Transverse colon (tissue), 4 donors: ENCODE data around the gene PLIN5. TPM values are rescaled to one million over a fixed set of nuclear protein-coding genes. Genes with fewer than 3 reads are reported as not detected.
A peak's percentile ranks its signal among the peaks of the same experiment; 100 is the strongest.

ENCODE experiments used
- DNase-seq: peaks from one replicate; pipeline ENCODE4 v3.0.0-alpha.2; 2019
- H3K27ac ChIP-seq, 4 donors: fragments of 200-600 bp; sonication (generic); 2 replicates each; pipeline ENCODE4 v1.5.1; 2016 to 2018; ENCODE audit warnings: inconsistent platforms in 4 of 4
- H3K27me3 ChIP-seq: fragments of 200-600 bp; sonication (generic); 2 replicates; pipeline ENCODE4 v1.5.1; 2017; ENCODE audit warnings: inconsistent platforms
- H3K36me3 ChIP-seq, 4 donors: fragments of 200-600 bp; sonication (generic); 2 replicates each; pipeline ENCODE4 v1.5.1; 2017 to 2019; ENCODE audit warnings: inconsistent platforms in 4 of 4
- H3K4me1 ChIP-seq, 4 donors: fragments of 200-600 bp; sonication (generic); 2 replicates each; pipeline ENCODE4 v1.5.1; 2017 to 2020; ENCODE audit warnings: inconsistent platforms in 4 of 4
- H3K4me3 ChIP-seq, 4 donors: fragments of 200-600 bp; sonication (generic); 1 replicate in 1 of 4; 2 replicates in 3 of 4; pipeline versions ENCODE4 v1.5.1 to v1.6.1; 2017 to 2019; ENCODE audit warnings: inconsistent platforms in 4 of 4
- H3K9me3 ChIP-seq, 2 donors: fragments of 200-600 bp; sonication (generic); 2 replicates each; pipeline ENCODE4 v1.5.1; 2017 to 2019; ENCODE audit warnings: inconsistent platforms in 2 of 2
- CTCF ChIP-seq, 5 experiments: fragments of 200-600 bp in 3 of 5; fragments of 450-650 bp in 2 of 5; sonication (generic) in 3 of 5; IDR thresholded peaks; 1 replicate in 2 of 5; 2 replicates in 3 of 5; pipeline ENCODE4 v1.5.1; 2016 to 2017; ENCODE audit warnings: antibody characterized with exemption in 5 of 5, inconsistent platforms in 3 of 5, mild to moderate bottlenecking in 2 of 5, moderate library complexity in 1 of 5
- EP300 ChIP-seq: sonication (generic); formaldehyde crosslinking; IDR thresholded peaks from one replicate; pipeline ENCODE4 v1.6.1; 2017; ENCODE audit warnings: antibody characterized with exemption, low read depth
- POLR2A ChIP-seq: fragments of 450-650 bp; IDR thresholded peaks from one replicate; pipeline ENCODE4 v1.6.1; 2016; ENCODE audit warnings: antibody characterized with exemption, mild to moderate bottlenecking, moderate library complexity
- POLR2AphosphoS5 ChIP-seq, 3 donors: sonication (generic); formaldehyde crosslinking; IDR thresholded peaks; one replicate each; pipeline ENCODE4 v1.6.1; 2016; ENCODE audit warnings: antibody characterized with exemption in 3 of 3
- WGBS, 2 donors: methylation state at CpG; one replicate each; pipeline ENCODE4 v1.1.5; 2018; ENCODE audit warnings: low coverage in 1 of 2; 5-methylcytosine and 5-hydroxymethylcytosine counted together
- in situ Hi-C, 4 donors: fragments of 200-750 bp; cut with MboI; loops; one replicate each; pipeline versions ENCODE4 v1.15.0 to v1.15.1; 2017; ENCODE audit warnings: low sequenced_read_pairs in 3 of 4, low pct_ligation_motif_present in 1 of 4, low pct_unique_long_range_greater_than_20kb in 1 of 4
- intact Hi-C: fragments of 100-400 bp; cut with DNase I; formaldehyde crosslinking; loops from one replicate; pipeline ENCODE4 v1.15.1; 2023; ENCODE audit warnings: low total_unique reads
- total RNA-seq, 4 donors: library from RNA; depleted of rRNA; stranded (reverse); fragments of >200 nt; gene quantifications; one replicate each; pipeline ENCODE4 v1.1.0, GENCODE V29; 2016

Gene PLIN5
- total RNA-seq, 4 donors from 2014 or later = 2.7 to 6.7 (median 6.0) TPM; not detected in 1

- H3K27ac ChIP-seq = peak overlapping the region; percentile 67 to 94 (median 83)
- H3K4me1 ChIP-seq = peaks cover 0 to 7% (median 3%) of the 10 kb centered on the region in 4 donors
- no peaks in the 10 kb centered on the region for H3K36me3 ChIP-seq
- 45 to 70% methylated on average over 2 to 9 of the region's 9 CpGs for WGBS, 2 donors
- H3K4me3 ChIP-seq = no peak overlapping the region
- in situ Hi-C loops = no loop called here
- peak; percentile 50 for DNase-seq
- intact Hi-C loops = no loop called here
- H3K27me3 ChIP-seq = peaks cover 5% of the 10 kb centered on the region
- TF ChIP-seq POLR2A (no peak), POLR2AphosphoS5 (IDR thresholded peaks at IDR 0.05) (peak; percentile 19 to 67 (median 31))
- no peaks in the 10 kb centered on the region for H3K9me3 ChIP-seq
Observed at GRCh38 chr19:4519521-4520277, 15.3 kb downstream of the PLIN5 start.

GRCh38 chr19:4519172-4519496 is 15.9 kb downstream of the PLIN5 start:
- peaks cover 5% of the 10 kb centered on the region for H3K27me3 ChIP-seq
- peaks cover 0 to 7% (median 3%) of the 10 kb centered on the region in 4 donors for H3K4me1 ChIP-seq
- no peak overlapping the region for H3K4me3 ChIP-seq
- in situ Hi-C loops (no loop called here), intact Hi-C loops (no loop called here)
- H3K36me3 ChIP-seq = no peaks in the 10 kb centered on the region
- 72 to 80% methylated on average over 2 to 6 of the region's 6 CpGs for WGBS, 2 donors
- H3K27ac ChIP-seq = peak overlapping the region; percentile 67 to 94 (median 83)
- no peaks in the 10 kb centered on the region for H3K9me3 ChIP-seq
- no peak for DNase-seq
- TF ChIP-seq EP300 (no peak), POLR2A (no peak), CTCF (IDR thresholded peaks at IDR 0.05) (no peak), POLR2AphosphoS5 (IDR thresholded peaks at IDR 0.05) (no peak)

GRCh38 chr19:4518345-4519171 is 16.5 kb downstream of the PLIN5 start, which contains the start of gene PLIN4:
TSS of gene PLIN4 (minus strand) at chr19:4518486. CDS start at chr19:4518272, 214 bp downstream.
- intact Hi-C loops = no loop called here
- Histone ChIP-seq H3K9me3 (no peaks in the 10 kb centered on the region), H3K27me3 (peaks cover 5% of the 10 kb centered on the region), H3K4me1 (peaks cover 0 to 7% (median 3%) of the 10 kb centered on the region in 4 donors), H3K27ac (peak within 1 kb of the TSS; percentile 67 to 94 (median 83)), H3K4me3 (peak within 1 kb of the TSS; percentile 21 to 36 (median 29)), H3K36me3 (no peaks in the 10 kb centered on the region)
- in situ Hi-C loops = no loop called here
- TF ChIP-seq POLR2AphosphoS5 (IDR thresholded peaks at IDR 0.05) (peak; percentile 57 to 90 (median 64)), CTCF (IDR thresholded peaks at IDR 0.05) (no peak), POLR2A (peak; percentile 46)
- 66 to 70% methylated on average over 4 to 34 of the region's 34 CpGs for WGBS, 2 donors
- peak; percentile 60 for DNase-seq

GRCh38 chr19:4517451-4518057 is 17.5 kb downstream of the PLIN5 start:
- DNase-seq = no peak
- Histone ChIP-seq H3K4me1 (peaks cover 0 to 7% (median 3%) of the 10 kb centered on the region in 4 donors), H3K9me3 (no peaks in the 10 kb centered on the region), H3K27ac (peak overlapping the region; percentile 66 to 94 (median 83)), H3K27me3 (peaks cover 5% of the 10 kb centered on the region), H3K36me3 (no peaks in the 10 kb centered on the region), H3K4me3 (peak overlapping the region; percentile 21 to 36 (median 29))
- in situ Hi-C loops (no loop called here), intact Hi-C loops (no loop called here)
- 67 to 79% methylated on average over 5 to 22 of the region's 24 CpGs for WGBS, 2 donors
- TF ChIP-seq CTCF (IDR thresholded peaks at IDR 0.05) (no peak), POLR2AphosphoS5 (IDR thresholded peaks at IDR 0.05) (no peak), EP300 (no peak)
